Measurements from ENCODE around the gene C4BPA. TPM values are rescaled to one million over a fixed set of nuclear protein-coding genes. Genes with fewer than 3 reads are reported as not detected.

C4BPA gene
- not detected for total RNA-seq

DNA sequence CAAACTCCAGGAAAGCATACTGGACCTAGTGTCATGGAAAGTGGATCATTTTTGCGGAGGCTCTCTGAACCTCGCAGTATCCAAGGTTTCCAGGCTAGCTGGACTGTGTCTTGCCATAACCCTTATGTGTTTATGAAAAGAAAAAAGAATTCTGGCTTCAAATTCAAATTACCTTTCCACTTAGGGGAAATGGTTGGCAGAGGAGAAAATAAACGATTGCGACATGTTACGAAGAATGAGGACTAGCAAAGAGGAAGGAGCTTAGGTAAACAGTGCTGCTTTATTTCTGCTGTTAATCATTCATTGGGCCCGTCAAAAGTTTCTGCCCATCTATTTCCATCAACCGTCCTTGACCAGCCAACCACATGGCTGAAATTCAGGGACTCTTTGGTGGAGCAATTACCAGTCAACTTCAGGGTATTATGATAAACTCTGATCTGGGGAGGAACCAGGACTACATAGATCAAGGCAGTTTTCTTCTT lies at the start of gene C4BPA:
Gene C4BPA (plus strand): TSS at position 342 of the 482 bp plus-strand sequence. CDS start 8,793 bp downstream, outside the sequence.
- Histone ChIP-seq H3K4me1 (no peaks in the 10 kb centered on the region), H3K27me3 (no peaks in the 10 kb centered on the region), H3K27ac (no peak within 1 kb of the TSS), H3K36me3 (no peaks in the 10 kb centered on the region), H3K9me3 (no peaks in the 10 kb centered on the region), H3K4me3 (no peak within 1 kb of the TSS)
- no peak for DNase-seq (ENCODE audit: low spot score in 2 of 2)
- intact Hi-C loops (cut with DNase I): no loop called here
- TF ChIP-seq, protein P1, sequence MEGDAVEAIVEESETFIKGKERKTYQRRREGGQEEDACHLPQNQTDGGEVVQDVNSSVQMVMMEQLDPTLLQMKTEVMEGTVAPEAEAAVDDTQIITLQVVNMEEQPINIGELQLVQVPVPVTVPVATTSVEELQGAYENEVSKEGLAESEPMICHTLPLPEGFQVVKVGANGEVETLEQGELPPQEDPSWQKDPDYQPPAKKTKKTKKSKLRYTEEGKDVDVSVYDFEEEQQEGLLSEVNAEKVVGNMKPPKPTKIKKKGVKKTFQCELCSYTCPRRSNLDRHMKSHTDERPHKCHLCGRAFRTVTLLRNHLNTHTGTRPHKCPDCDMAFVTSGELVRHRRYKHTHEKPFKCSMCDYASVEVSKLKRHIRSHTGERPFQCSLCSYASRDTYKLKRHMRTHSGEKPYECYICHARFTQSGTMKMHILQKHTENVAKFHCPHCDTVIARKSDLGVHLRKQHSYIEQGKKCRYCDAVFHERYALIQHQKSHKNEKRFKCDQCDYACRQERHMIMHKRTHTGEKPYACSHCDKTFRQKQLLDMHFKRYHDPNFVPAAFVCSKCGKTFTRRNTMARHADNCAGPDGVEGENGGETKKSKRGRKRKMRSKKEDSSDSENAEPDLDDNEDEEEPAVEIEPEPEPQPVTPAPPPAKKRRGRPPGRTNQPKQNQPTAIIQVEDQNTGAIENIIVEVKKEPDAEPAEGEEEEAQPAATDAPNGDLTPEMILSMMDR (IDR thresholded peaks at IDR 0.05): no peak

DNA sequence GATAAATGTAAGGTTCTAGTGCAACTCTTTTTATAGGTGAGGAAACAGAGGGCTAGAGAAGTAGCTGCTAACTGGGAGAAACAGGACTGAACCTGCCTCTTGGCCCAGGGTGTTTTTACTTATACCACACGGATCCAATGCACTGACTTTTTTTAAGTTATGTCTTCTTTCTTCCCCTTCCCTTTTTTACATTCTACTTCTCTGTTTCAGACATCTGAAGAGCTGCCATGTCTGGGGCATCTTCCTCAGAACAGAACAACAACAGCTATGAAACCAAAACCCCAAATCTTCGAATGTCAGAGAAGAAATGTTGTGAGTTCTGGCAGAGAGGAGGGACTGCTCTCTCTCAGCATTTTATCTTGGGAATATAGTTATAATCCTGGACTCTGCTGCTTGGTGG lies 49.5 kb upstream of the C4BPA start:
- H3K4me3 ChIP-seq: no peak overlapping the region
- no peaks in the 10 kb centered on the region for H3K9me3 ChIP-seq
- no peaks in the 10 kb centered on the region for H3K27me3 ChIP-seq
- peaks cover 6 to 11% of the 10 kb centered on the region in 2 donors for H3K4me1 ChIP-seq
- H3K36me3 ChIP-seq: no peaks in the 10 kb centered on the region
- TF ChIP-seq, protein P1 (IDR thresholded peaks at IDR 0.05): no peak
- intact Hi-C loops (cut with DNase I): loop anchor here (1.0 to 10.0 kb wide), 6 partner anchors 23 to 1150 kb away; partner anchors contain the start of genes CD46, CD55 and RASSF5
- H3K27ac ChIP-seq: peak overlapping the region in 1 of 2 donors; percentile 27
- DNase-seq (ENCODE audit: low spot score in 2 of 2): no peak

DNA sequence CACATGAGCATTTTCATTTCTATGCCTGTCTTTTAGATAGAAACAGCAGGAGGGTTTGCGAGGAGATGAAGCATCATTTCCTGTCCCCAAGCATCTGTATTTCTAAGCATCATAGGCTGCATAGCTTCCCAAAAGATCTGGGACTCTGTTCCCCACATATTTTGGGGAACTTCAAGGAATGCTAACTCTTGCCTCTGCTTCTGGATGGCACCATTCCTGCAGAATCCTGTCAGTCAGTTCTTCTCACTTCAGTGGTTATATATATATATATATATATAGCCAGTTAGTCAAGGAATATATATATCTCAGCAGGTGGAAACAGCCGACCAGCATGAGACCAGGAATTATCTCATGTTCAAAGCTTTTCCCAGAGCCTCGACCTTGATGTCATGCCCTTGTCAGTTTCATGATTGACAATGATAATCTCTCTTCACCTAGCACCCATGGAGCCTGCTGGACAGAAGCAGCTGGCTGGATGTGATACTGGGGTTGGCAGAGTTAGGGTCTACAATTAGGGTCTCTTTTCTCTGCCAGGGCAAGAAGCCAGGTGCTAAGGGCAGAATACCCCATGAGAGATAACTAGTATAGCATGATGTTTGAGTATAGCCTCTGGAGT lies 48.5 kb upstream of the C4BPA start:
- TF ChIP-seq, protein P1 (IDR thresholded peaks at IDR 0.05): no peak
- Histone ChIP-seq H3K4me1 (peaks cover 4 to 9% of the 10 kb centered on the region in 2 donors), H3K36me3 (peaks cover 0 to 3% of the 10 kb centered on the region in 2 donors), H3K9me3 (no peaks in the 10 kb centered on the region), H3K27ac (no peak overlapping the region), H3K27me3 (no peaks in the 10 kb centered on the region), H3K4me3 (no peak overlapping the region)
- intact Hi-C loops (cut with DNase I): loop anchor here (10.0 kb wide), 3 partner anchors 141 to 1149 kb away; partner anchors contain the start of gene RASSF5
- no peak for DNase-seq (ENCODE audit: low spot score in 2 of 2)

DNA sequence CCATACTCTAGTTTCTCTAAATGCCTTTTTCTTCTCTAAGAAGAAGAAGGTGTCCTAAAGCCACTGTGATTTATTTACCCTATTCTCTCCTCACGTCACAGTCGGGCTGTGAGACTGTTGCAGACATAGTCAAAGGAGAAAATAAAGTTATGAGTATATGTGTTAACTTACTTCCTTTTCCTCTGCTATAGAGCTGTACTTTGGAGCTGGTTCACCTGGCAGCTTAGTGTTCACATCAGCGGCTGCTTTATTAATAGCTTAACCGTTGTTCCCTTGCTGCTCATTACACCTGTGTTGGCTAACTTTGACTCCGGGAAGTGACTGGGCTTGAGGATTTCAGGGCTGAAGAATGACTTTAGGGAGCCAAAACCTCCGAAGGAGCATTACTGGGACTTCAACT lies 47.4 kb upstream of the C4BPA start:
- Histone ChIP-seq H3K36me3 (peaks cover 2 to 8% of the 10 kb centered on the region in 2 donors), H3K9me3 (no peaks in the 10 kb centered on the region), H3K27ac (no peak overlapping the region), H3K27me3 (no peaks in the 10 kb centered on the region), H3K4me1 (peaks cover 4 to 6% of the 10 kb centered on the region in 2 donors), H3K4me3 (no peak overlapping the region)
- TF ChIP-seq, protein P1 (IDR thresholded peaks at IDR 0.05): no peak
- intact Hi-C loops (cut with DNase I): loop anchor here (10.0 kb wide), 3 partner anchors 142 to 1148 kb away; partner anchors contain the start of gene RASSF5
- DNase-seq (ENCODE audit: low spot score in 2 of 2): no peak

DNA sequence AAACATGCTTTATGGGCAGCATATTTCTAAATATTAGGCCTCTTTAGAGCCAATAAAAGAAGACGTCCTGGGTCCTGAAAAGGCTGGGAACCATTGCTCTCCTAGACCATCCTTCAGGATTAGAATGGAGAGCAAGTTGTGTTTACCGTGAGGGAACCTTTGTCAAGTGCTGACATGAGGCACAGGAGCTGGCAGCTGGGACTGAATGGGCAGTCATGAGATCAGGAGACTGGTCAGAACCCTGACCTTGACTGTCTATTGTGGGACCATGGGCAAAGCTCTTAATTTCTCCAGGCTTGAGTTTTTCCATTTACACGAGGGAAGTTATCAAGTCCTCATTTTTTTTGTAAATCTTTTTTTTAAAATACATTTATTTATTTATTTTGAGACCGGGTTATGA lies 45.8 kb upstream of the C4BPA start:
- intact Hi-C loops (cut with DNase I): loop anchor here (10.0 kb wide), 3 partner anchors 143 to 1147 kb away; partner anchors contain the start of gene RASSF5

More for the DNA sequence above, 45.8 kb upstream of the C4BPA start:
- Histone ChIP-seq H3K27ac (no peak overlapping the region), H3K27me3 (no peaks in the 10 kb centered on the region), H3K4me1 (peaks cover 0 to 2% of the 10 kb centered on the region in 2 donors), H3K9me3 (no peaks in the 10 kb centered on the region), H3K4me3 (no peak overlapping the region), H3K36me3 (peaks cover 16 to 22% of the 10 kb centered on the region in 2 donors)
- no peak for DNase-seq (ENCODE audit: low spot score in 2 of 2)
- TF ChIP-seq, protein P1 (IDR thresholded peaks at IDR 0.05): no peak
